Putamen (tissue), 1 donor: ENCODE measurements around the gene MGAT3.
A peak's percentile ranks its signal among the peaks of the same experiment; 100 is the strongest.

ENCODE experiments used
- DNase-seq: peaks from one replicate; pipeline ENCODE4 v3.0.0-alpha.2; 2016; ENCODE audit warnings: low spot score

Gene MGAT3

DNA sequence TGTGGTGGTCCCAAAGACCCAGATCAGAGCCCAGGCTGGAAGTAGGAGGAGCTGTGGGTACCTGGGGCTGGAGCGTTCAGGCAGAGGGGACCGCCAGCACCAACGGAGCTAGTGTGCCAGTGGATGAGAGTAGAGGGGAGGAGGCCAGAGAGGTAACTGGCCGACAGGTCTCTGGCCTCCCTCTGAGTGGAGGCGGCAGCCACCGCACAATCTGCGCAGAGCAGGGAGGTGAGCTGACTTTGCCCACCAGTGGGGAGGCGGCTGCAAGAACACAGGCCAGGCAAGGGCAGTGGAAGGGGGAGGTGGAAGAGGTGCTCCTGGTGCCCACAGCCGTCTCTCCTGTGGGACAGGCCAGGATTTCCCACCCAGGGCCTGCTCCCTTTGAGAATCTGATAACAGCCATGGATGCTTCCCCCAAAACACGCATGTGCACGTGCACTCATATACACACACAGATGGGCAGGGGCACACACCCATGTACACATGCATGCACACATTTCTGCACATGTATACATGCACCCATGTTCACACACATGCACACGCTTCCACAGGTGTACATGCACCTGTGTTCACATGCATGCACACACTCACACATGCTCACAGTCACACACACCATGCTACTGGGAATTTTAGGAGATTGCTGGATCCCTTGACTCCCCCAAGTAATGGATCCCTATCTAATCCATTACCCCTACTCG lies 6.4 kb upstream of the MGAT3 start:
- no peak for DNase-seq

DNA sequence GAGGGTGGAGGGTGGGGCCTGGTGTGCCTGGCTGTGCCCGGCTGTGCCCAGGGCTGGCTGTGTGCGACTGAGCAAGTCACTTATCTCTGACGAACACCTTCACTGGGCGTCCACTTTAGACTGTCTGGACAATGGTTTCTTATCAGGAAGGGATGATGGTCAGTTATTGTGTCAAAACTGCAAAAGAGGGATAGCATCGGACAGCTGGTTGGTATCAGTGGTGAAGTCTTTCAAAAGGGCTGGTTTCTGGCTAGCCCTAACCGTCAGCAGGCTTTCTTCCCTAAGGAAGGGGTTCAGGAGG lies 4.1 kb upstream of the MGAT3 start:
- DNase-seq = no peak

DNA sequence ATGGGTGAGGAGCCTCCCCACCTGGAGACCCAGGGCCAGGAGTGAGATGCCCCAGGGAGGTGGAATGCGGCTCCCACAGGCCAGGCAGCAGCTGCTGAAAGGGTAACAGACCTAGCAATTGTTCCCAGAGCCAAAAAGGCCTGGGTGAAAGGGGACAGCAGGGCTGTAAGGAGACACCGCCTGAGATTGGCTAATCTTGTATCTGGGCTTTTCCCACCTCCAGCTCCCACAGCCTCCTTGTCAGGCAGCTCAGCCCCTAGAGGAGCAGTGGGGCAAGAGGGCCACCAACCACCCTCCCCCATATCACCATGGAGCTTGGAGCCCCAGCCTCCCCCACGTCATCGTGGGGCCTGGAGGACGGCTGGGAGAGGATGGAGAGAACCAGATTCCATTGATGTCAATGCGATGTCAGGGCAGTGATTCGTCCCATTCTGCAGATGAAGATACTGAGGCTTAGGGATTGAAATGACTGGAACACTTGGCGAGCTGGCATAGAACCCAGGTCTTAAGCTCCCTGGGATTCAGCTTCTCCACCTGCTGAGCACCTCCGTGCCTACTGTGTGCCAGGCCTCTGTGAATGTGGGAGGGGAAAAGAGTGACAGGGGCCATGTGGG lies 2.9 kb upstream of the MGAT3 start:
- no peak for DNase-seq

DNA sequence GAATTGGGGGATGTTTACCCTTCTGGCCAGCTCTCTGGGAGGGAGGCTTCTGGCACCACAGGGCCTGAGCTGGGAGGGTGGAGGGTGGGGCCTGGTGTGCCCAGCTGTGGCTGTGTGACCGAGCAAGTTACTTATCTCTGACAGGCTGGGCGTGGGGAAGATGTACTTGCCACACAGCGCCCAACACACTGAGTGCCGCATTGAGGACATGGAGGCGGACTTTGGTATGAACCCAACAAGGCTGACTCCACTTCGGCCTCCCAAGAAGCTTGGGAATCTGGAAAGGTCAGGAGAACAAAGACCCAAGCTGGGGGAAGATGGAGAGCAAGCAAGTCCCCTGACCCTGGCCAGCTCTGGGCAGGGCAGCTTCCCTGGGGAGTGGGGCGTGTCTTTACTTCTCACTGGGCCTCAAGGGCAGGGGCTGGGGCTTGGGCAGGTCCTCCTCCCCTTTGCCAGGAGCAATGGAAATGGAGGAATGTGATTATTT lies 2.4 kb upstream of the MGAT3 start:
- no peak for DNase-seq

DNA sequence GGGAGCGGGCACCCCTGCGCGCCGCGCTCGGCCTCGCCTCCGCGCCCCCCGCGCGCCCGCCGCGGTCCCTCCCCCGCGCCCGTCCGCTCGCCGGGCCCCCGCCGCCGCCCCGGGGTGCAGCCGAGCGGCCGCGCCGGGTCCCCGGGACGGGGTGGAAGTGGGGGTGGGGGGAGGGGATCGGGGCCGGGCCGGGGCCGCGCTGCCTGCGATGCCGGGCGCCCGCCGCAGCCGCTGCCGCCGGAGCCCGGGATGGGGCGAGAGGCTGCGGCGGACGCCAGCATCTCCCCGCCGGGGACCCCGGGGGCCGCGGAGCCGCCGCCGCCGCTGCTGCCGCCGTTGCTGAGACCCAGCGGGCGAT lies 365 bp downstream of the MGAT3 start:
- DNase-seq = no peak

DNA sequence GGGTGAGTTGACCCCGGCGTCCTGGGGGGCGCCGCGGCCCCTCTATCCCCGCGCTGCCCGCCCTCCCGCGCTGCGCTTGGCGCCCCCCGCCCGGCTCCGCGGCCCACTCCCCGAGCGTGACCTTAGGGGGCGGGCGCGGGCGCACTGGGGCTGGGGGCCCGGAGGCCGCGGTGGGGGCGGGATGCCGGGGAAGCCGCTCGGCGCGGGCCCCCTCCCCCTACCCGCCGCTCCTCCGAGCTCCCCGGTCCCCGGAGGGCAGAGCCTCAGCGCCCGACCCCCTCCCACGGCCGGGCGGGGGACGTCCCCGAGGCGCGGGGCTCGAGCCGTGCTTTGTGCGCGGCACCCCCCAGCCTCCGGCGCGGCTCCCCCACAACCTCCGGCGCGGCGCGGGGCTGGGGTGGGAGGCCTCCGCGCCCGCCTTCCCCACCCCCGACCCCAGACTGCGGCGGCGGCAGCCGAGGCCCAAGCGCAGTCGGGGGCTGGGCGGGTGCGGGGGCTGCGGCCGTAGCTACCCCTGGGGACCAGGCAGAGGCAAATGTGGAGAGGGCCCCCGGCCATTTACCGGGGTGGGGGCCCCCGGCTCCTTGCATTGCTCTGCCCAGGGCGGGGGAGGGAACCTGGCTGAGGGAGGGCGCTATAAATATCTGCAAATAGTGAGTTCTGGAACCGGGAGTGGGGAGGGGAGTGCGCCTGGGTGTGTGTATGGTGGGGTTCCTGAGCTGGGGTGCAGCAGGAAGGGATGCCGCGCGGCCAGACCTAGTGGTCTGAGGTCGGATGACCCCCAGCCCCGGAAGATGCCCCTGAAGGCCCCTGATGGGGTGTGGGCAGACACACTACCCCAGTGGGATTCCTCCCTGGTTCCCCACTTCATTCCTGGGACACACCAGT lies 988 bp downstream of the MGAT3 start:
- no peak for DNase-seq

DNA sequence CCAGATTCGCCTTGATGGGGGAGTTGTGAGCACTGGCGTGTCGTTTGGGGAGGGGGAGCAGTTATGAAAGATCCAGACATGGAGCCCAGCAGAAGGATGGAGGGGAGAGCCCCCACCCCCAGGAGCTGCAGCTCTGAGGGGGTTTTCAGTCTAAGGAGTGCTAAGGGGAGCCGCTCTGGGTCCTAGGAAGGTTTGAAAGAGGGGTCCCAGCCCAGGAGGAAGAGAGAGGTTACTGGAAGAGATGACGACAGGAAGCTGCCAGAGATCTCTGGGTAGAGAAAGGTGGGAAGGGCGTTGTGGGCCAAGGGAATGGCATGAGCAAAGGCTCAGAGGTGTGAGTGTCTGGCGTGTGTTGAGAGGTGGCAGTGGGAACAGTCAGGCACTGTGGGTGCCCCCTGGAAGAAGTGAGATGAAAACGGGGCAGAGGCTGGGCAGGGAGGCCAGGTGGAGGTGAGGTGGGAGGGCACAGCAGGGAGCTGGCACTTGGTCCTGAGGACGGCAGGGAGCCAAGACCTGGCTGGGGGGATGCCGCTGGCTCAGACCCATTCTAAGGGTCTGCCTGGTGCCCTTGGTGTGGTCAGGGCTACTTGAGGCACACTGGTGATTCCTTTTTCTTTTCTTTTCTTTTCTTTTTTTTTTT lies 1.8 kb downstream of the MGAT3 start:
- DNase-seq = no peak

DNA sequence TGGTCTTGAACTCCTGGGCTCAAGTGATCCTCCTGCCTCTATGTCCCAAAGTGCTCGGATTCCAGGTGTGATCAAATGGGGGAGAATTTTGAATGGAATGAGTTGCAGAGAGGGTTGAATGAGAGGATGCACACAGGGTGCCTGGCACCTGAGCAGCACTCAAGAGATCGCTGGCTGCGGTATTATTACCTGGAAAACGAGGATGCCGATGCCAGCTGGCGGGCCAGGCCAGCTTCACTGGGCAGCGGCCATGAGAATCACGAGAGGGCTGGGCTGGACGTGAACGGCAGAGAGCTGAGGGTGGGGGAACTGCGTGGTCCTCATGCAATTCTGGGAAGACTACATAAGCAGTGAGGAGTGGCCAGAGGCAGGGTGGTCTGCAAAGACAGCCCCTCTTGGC lies 2.9 kb downstream of the MGAT3 start:
- no peak for DNase-seq

DNA sequence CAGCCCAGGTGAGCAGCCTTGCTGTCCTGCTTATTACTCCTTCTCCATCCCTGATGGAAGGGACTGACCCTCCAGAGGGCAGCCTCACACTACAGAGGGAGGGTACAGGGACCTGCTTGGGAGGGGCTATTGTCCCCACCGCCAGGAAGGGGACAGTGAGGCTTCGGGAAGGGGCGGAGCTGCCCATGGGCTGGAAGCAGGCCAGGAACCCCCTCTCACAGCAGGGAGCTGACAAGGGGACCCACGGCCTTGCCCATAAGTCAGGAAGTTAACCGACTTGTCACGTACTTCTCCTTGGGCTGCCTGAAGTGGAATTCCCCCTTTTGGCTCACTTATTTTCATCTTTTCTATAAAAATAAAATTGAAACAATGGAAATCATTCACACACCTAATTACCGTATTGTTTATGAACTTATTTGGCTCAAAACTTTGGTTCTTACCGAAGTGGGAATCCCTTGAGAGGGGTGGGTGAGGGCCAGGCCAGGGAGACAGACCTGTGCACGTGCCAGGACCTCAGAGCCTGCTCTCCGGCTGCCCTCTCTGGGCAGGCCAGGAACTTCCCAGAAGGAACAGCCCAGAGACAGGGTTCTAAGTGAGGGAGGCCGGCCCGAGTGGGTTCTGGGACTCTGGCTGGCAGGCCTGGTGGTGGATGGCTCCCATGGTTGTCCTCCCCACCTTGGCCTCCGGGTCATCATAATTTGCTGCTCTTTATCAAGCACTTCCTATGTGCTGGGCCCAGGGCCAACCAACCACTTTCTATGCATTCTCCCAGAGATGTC lies 5.8 kb downstream of the MGAT3 start:
- DNase-seq = no peak

DNA sequence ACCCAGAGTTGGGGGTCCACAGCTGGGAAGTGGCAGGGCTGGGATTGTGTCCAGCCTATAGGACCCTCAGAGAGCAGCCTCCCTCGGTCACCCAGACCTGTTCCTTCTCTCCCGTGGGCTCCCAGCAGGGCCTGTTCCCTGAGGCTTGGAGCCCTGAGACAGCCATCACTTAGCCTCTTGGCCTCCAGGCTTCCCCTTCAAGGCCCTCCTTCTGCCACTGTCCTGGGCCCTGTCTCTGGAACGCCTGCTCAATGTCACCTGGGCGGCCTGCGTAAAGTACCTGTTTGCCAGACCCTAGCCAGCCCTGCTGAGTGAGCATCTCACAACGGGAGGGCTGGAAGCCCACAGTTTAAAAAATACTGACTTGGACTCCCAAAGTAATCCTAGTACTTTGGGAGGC lies 6.5 kb downstream of the MGAT3 start:
- DNase-seq = no peak

DNA sequence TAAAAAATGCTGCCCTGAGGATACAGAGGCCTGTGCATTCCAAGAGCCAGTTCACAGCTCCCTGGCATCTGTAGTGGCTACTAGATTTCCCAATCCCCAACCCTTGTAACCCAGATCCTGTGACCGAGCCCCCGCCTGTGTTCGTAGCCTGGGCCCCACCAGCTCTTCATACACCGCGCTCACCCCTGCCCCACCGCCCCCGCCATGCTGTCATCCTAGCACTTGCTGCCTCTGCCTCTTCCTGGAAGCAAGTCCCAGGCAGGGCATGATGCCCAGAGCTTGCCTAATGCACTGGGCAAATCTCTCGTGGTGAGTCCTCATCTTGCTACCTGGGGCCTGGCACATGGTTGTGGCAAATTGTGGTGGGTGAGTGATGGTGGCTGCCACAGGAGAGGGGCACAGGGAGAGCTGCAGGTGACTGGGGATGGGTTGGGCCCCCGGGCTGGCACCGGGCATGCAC lies 7.1 kb downstream of the MGAT3 start:
- DNase-seq = peak; percentile 80

DNA sequence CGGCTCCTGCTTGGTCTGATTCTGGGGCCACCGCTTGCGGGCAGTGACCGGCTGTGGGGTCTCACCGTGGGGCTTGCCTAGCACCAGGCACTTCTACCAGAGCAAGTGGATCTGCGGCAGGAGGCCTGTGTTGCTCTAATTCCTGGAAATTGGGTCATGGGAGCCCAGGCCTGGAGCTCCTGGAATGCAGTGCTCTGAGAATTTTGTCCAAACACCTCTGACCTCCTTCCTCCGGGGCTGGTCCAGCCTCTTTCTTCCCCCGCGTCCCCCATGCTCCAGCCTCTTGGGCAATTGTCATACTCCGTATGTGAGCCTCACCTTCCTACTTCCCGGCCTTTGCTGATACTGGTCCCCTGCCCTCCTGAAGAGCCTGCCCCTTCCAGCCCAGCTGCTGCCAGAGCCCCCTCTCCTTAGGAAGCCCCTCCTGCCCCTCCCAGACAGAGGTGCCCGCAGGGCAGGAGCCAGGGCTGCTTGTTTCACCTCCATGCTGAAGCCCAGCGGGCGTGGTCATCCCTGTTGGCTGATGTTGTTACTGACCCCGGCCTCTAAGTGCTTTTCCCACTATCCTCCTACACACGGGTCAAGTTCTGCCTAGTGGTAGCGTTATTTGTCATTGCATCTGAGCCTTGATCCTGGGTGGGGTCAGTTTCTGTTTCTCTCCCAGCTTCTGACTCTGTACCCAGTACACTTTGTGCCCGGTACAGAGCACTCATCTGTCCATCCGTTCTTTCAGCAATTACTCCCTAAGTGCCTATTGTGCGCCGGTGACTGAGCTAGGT lies 9.6 kb downstream of the MGAT3 start:
- DNase-seq = no peak

DNA sequence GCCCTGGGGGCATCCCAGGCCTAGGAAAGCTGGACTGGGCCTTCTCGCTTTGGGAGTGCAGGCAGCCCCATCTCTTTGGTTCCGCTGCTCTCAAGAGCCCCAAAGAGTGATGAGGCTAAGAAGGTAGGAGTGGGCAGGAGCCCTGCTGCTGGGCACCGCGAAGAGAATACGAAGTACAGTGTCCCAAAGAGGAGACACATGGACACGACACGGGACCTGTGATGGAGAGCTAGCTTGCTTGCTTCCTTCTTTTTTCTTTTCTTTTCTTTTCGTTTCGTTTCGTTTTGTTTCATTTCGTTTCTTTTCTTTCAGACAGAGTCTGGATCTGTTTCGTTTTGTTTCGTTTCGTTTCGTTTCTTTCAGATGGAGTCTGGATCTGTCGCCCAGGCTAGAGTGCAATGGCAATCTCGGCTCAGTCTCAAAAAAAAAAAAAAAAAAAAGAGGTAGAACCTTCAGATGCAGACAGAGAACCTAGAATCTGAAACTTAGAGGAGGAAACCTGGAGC lies 10.6 kb downstream of the MGAT3 start:
- DNase-seq = no peak

DNA sequence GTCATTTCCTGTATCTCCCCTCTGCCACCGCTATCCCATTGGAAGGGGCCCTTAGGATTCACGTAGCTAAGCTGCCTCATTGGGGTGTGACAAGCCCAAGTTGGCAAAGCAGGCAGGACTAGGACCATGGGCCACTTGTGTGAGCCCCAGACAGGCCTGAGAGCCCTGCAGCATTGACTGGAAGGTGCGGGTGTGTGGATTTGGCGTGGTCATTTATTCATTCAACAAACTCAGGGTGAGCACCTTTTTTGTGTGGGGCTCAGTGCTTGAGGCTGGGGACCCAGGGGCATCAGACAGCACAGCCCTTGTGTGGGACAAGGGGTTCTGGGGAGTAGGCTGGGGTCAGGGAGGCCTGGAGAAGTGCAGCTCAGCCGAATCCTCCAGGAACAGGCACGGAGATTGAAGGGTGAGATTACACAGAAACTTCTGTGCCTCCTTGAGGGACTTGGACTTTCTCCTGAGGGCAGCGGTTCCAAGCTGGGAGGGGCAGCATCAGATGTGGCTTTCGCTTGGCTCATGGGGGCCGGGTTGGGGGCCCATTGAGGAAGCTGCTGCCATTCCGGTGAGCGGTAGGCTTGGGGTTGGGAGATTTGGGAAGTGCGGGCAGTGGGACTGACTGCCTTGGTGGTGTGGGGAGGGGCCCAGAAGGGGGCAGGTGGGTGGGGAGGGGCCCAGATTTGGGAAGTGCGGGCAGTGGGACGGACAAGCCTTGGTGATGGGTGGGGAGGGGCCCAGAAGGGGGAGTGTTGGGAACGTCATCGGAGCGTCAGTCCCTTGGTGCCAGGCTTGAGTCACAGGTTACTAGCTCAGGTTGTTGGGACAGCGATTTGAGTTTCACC lies 11.9 kb downstream of the MGAT3 start:
- no peak for DNase-seq

DNA sequence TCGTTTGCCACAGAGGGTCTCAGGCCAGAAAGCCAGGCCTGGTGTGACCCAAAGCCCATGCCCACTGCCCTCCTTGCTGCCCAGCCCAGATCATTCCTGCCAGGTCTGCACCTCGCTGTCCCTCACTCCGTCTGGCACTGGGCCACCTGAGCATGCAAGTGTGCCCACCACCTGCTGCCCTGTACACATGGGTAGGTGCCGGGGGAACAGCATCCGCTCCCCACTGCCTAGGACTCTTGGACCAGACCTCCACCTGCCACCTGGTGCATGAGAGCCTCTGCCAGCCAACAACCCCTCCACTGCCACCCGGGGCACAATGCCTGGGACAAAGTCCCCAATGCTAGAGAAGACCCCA lies 12.5 kb downstream of the MGAT3 start:
- DNase-seq = no peak

DNA sequence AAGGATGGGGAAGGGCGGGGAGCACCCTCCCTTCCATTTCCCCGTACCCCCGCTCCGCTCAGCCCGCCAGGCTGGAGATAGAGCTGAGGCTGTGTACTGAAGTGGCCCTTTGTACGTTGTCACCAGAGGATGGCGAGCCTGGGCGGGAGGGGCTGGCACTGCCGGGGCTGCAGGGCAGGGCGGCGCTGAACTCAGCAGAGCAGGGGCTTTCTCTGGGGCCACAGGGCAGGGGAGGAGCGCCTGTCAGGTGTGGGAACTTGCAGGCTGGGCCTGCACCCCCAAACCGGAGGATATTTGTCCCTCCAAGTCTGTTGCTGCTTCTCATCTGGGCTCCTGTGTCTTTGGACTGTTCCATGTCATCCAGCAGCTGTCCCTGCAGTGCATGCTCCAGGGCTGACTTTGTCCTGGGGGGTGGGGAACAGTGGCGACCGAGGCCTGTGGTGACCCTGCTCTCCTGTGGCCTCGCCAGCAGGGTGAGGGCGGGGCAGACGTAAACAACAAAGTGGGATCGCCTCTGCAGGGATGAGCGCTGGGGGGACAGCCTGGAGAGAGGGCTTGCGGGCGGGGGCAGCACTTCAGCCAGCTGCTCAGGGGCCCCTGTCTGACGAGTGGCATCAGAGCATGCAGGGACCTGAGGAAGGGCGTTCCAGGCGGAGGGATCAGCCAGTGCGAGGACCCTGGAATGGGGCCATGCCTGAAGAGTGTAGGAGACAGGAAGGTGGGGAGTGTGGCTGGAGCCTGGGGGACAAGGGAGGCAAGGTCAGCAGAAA lies 13.1 kb downstream of the MGAT3 start:
- DNase-seq = peak; percentile 90

DNA sequence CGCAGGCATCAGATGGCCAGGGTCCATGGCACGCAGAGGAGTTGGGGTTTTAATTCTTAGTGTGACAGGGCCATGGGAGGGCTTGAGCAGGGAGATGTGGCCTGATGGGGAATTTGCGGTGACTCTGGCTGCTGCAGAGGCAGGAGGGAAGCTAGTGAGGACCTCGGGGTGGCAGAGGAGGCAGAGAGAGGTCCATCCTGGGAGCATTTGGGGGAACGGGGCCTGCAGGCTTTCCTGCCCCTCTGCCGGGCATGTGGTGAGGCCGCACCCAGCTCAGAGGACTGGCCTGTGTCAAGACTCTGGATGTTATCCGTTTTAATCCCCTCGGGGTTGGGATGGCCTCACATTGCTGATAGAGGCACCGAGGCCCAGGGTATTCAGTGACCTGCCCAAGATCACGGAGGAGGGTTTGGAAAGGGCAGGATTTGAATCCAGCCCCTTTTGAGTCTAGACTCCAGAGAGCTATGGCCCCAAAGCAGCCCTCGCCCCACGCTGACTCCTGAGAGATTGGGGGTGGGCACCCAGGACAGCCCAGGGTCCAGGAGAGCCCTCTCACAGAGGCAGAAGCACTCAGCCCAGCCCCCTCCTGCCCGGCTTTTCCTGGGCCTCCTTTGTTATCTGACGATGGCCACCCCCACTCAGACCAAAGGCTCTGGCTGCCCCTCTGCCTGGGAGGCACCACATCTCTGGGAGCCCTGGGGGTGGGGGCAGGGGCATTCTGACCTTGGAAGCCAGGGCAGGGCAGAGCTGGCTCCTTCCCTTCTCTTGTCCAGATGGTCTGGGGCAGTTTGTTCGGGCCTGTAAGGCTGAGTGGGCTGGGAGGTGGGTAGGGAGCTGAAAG lies 13.9 kb downstream of the MGAT3 start:
- DNase-seq = no peak
